HCT116 (cell line): ENCODE results near the gene TFF2. TPM values are rescaled to one million over a fixed set of nuclear protein-coding genes. Genes with fewer than 3 reads are reported as not detected.

Experiments used
- ATAC-seq: fragments of 200-7000 bp; cut with Tn5 transposase; 2 replicates; pipeline ENCODE4 v1.9.1; 2020; ENCODE audit warnings: mild to moderate bottlenecking, moderate library complexity
- BruUV-seq: library from RNA; stranded (reverse); fragments of 400-500 nt; replicated peaks from 2 replicates; lab custom pipeline; 2021; lab: Mats Ljungman, UMichigan
- CTCF ChIA-PET: fragments of 300-600 bp; sonication (Branson Sonifier 250); formaldehyde crosslinking; loops from one replicate; lab custom pipeline; 2021; ENCODE audit warnings: antibody characterized with exemption; lab: Charles Lee
- POLR2A ChIA-PET: fragments of 300-600, 350-600 bp; sonication (Branson Sonifier 250); formaldehyde crosslinking; loops from one replicate; lab custom pipeline; 2021; ENCODE audit warnings: antibody characterized with exemption; lab: Charles Lee
- RAD21 ChIA-PET, 2 experiments: fragments of 300-600 bp; sonication (Branson Sonifier 250); formaldehyde crosslinking; loops; one replicate each; lab custom pipeline; 2023; ENCODE audit warnings: low total read pairs in 2 of 2; ENCODE audit not compliant: uncharacterized antibody in 2 of 2, unreplicated experiment in 2 of 2, low non-redundant PET in 1 of 2; lab: Charles Lee
- DNase-seq: peaks from one replicate; pipeline ENCODE4 v3.0.0-alpha.2; 2010; ENCODE audit warnings: low read depth, low spot score
- H2AFZ ChIP-seq: fragments of 200-600 bp; shearing (Covaris generic), sonication (generic); 2 replicates; pipeline ENCODE4 v1.6.1; 2017; ENCODE audit warnings: low read depth, mixed run types, mixed read lengths, antibody characterized with exemption, low read length; ENCODE audit not compliant: poor library complexity, severe bottlenecking
- H3K27ac ChIP-seq: 2 replicates; pipeline ENCODE4 v1.5.1; 2012; ENCODE audit warnings: low read depth, low read length
- H3K27me3 ChIP-seq: fragments of 200-600 bp; sonication (generic); 2 replicates; pipeline ENCODE4 v1.6.1; 2016; ENCODE audit warnings: mixed run types, low read length, mixed read lengths; ENCODE audit not compliant: insufficient read depth
- H3K36me3 ChIP-seq, 2 experiments: fragments of 200-500 bp in 1 of 2; fragments of 200-600 bp in 1 of 2; sonication (Bioruptor generic) in 1 of 2; sonication (generic) in 1 of 2; 2 replicates each; pipeline versions ENCODE4 v1.5.1 to v1.6.1; 2014 to 2016; ENCODE audit warnings: low read length in 2 of 2, inconsistent platforms in 1 of 2, mixed read lengths in 1 of 2, mixed run types in 1 of 2; ENCODE audit not compliant: insufficient read depth in 2 of 2, control insufficient read depth in 1 of 2
- H3K4me1 ChIP-seq, 2 experiments: fragments of 200-600 bp in 1 of 2; sonication (generic) in 1 of 2; 2 replicates each; pipeline versions ENCODE4 v1.5.1 to v1.6.1; 2012 to 2017; ENCODE audit warnings: low read length in 2 of 2, inconsistent platforms in 1 of 2, mild to moderate bottlenecking in 1 of 2, mixed read lengths in 1 of 2, mixed run types in 1 of 2, moderate library complexity in 1 of 2; ENCODE audit not compliant: insufficient read depth in 2 of 2, control insufficient read depth in 1 of 2
- H3K4me2 ChIP-seq: fragments of 200-600 bp; sonication (generic); 2 replicates; pipeline ENCODE4 v1.6.1; 2017; ENCODE audit warnings: mixed run types, low read length, mixed read lengths
- H3K4me3 ChIP-seq, 2 experiments: fragments of 200-600 bp in 1 of 2; sonication (generic) in 1 of 2; replicated peaks in 1 of 2; 2 replicates each; pipeline ENCODE4 v1.5.1; 2011 to 2016; ENCODE audit warnings: low read length in 2 of 2, control low read depth in 1 of 2, low read depth in 1 of 2, mild to moderate bottlenecking in 1 of 2, mixed read lengths in 1 of 2, mixed run types in 1 of 2
- H3K79me2 ChIP-seq: fragments of 200-600 bp; sonication (generic); 2 replicates; pipeline ENCODE4 v1.6.1; 2017; ENCODE audit warnings: mild to moderate bottlenecking, mixed run types, low read length, moderate library complexity, mixed read lengths; ENCODE audit not compliant: insufficient read depth
- H3K9ac ChIP-seq: fragments of 200-600 bp; sonication (generic); 2 replicates; pipeline ENCODE4 v1.6.1; 2016; ENCODE audit warnings: low read length, mixed read lengths
- H3K9me2 ChIP-seq: fragments of 200-600 bp; sonication (generic), shearing (Covaris generic); 2 replicates; pipeline ENCODE4 v1.6.1; 2017; ENCODE audit warnings: mixed run types, mild to moderate bottlenecking, moderate library complexity; ENCODE audit not compliant: insufficient read depth
- H3K9me3 ChIP-seq, 2 experiments: fragments of 200-500 bp in 1 of 2; fragments of 200-600 bp in 1 of 2; sonication (Bioruptor generic) in 1 of 2; sonication (generic) in 1 of 2; 2 replicates each; pipeline ENCODE4 v1.6.1; 2014 to 2017; ENCODE audit warnings: low read length in 2 of 2, mixed read lengths in 2 of 2, inconsistent platforms in 1 of 2, low read depth in 1 of 2, mild to moderate bottlenecking in 1 of 2, mixed run types in 1 of 2, moderate library complexity in 1 of 2; ENCODE audit not compliant: control insufficient read depth in 1 of 2, insufficient read depth in 1 of 2
- H4K20me1 ChIP-seq: fragments of 200-600 bp; sonication (generic), shearing (Covaris generic); 2 replicates; pipeline ENCODE4 v1.6.1; 2017; ENCODE audit warnings: mixed run types, mild to moderate bottlenecking, moderate library complexity; ENCODE audit not compliant: insufficient read depth
- CBX3 ChIP-seq: IDR thresholded peaks from 2 replicates; pipeline ENCODE4 v1.6.1; 2012; ENCODE audit warnings: low read depth
- CEBPB ChIP-seq: IDR thresholded peaks from 2 replicates; pipeline ENCODE4 v1.6.1; 2012; ENCODE audit warnings: low read depth
- CTCF ChIP-seq, 3 experiments: fragments of 200-600 bp in 1 of 3; sonication (generic) in 1 of 3; IDR thresholded peaks in 2 of 3; conservative IDR thresholded peaks in 1 of 3; 2 replicates each; pipeline ENCODE4 v1.5.1; 2012 to 2017; ENCODE audit warnings: low read depth in 2 of 3, low read length in 2 of 3, antibody characterized with exemption in 1 of 3, borderline replicate concordance in 1 of 3, control low read depth in 1 of 3, mild to moderate bottlenecking in 1 of 3, mixed read lengths in 1 of 3, mixed run types in 1 of 3, moderate library complexity in 1 of 3; ENCODE audit not compliant: insufficient read depth in 1 of 3
- EZH2phosphoT487 ChIP-seq: fragments of 200-600 bp; IDR thresholded peaks from 2 replicates; pipeline ENCODE4 v1.6.1; 2018; ENCODE audit warnings: antibody characterized with exemption, borderline replicate concordance
- JUND ChIP-seq: IDR thresholded peaks from 2 replicates; pipeline ENCODE4 v1.6.1; 2012
- RAD21 ChIP-seq: IDR thresholded peaks from 2 replicates; pipeline ENCODE4 v1.6.1; 2012; ENCODE audit warnings: low read depth, mild to moderate bottlenecking
- SIN3A ChIP-seq: IDR thresholded peaks from 2 replicates; pipeline ENCODE4 v1.6.1; 2012; ENCODE audit warnings: low read depth
- SRF ChIP-seq: IDR thresholded peaks from 2 replicates; pipeline ENCODE4 v1.6.1; 2012; ENCODE audit warnings: low read depth
- TCF7L2 ChIP-seq: IDR thresholded peaks from 2 replicates; pipeline ENCODE4 v1.7.0; 2011; ENCODE audit warnings: borderline replicate concordance, inconsistent platforms; ENCODE audit not compliant: insufficient read depth, insufficient read length; ENCODE audit errors: extremely low read depth
- YY1 ChIP-seq: IDR thresholded peaks from 2 replicates; pipeline ENCODE4 v1.6.1; 2011; ENCODE audit warnings: low read length, low read depth, moderate library complexity, mild to moderate bottlenecking; ENCODE audit not compliant: insufficient replicate concordance; ENCODE audit errors: extremely low read depth
- ZBTB33 ChIP-seq: IDR thresholded peaks from 2 replicates; pipeline ENCODE4 v1.6.1; 2011; ENCODE audit warnings: mild to moderate bottlenecking, low read length, moderate library complexity; ENCODE audit not compliant: insufficient replicate concordance; ENCODE audit errors: extremely low read depth
- ZFX ChIP-seq: fragments of 450-650 bp; IDR thresholded peaks from 2 replicates; pipeline ENCODE4 v1.6.1; 2017
- ZNF274 ChIP-seq: fragments of 200-500 bp; sonication (Bioruptor generic); IDR thresholded peaks from 2 replicates; pipeline ENCODE4 v1.6.1; 2014; ENCODE audit warnings: mild to moderate bottlenecking, low read depth, low read length, inconsistent platforms
- intact Hi-C: fragments of 100-400 bp; cut with micrococcal nuclease; formaldehyde crosslinking; loops from 2 replicates; pipeline ENCODE4 v1.10.0; 2022
- total RNA-seq: library from RNA; stranded (reverse); gene quantifications from one replicate; pipeline ENCODE4 v1.2.1, GENCODE V29; 2021; ENCODE audit not compliant: unreplicated experiment
- TF ChIP-seq, protein P1 (sequence below): IDR thresholded peaks from 2 replicates; pipeline ENCODE4 v1.6.1; 2012
- TF ChIP-seq, protein P2 (sequence below): IDR thresholded peaks from 2 replicates; pipeline ENCODE4 v1.6.1; 2012; ENCODE audit warnings: low read depth
- TF ChIP-seq, protein P3 (sequence below): IDR thresholded peaks from 2 replicates; pipeline ENCODE4 v1.6.1; 2012

The TFF2 gene
- total RNA-seq, 1 experiment from 2014 or later, result not detected

- TF ChIP-seq ZFX (no peak), CTCF (IDR thresholded peaks at IDR 0.05 in 2 of 3, conservative IDR thresholded peaks at IDR 0.05 in 1 of 3; ENCODE audit: borderline replicate concordance in 1 of 3, insufficient read depth in 1 of 3, low read depth in 2 of 3, low read length in 2 of 3) (no peak), EZH2phosphoT487 (no peak), CBX3 (no peak), SRF (no peak), SIN3A (no peak), ZBTB33 (no peak), JUND (no peak), TCF7L2 (no peak), ZNF274 (no peak), YY1 (no peak), CEBPB (no peak), RAD21 (no peak)
- TF ChIP-seq, protein P1, sequence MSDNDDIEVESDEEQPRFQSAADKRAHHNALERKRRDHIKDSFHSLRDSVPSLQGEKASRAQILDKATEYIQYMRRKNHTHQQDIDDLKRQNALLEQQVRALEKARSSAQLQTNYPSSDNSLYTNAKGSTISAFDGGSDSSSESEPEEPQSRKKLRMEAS, result no peak
- TF ChIP-seq, protein P2, sequence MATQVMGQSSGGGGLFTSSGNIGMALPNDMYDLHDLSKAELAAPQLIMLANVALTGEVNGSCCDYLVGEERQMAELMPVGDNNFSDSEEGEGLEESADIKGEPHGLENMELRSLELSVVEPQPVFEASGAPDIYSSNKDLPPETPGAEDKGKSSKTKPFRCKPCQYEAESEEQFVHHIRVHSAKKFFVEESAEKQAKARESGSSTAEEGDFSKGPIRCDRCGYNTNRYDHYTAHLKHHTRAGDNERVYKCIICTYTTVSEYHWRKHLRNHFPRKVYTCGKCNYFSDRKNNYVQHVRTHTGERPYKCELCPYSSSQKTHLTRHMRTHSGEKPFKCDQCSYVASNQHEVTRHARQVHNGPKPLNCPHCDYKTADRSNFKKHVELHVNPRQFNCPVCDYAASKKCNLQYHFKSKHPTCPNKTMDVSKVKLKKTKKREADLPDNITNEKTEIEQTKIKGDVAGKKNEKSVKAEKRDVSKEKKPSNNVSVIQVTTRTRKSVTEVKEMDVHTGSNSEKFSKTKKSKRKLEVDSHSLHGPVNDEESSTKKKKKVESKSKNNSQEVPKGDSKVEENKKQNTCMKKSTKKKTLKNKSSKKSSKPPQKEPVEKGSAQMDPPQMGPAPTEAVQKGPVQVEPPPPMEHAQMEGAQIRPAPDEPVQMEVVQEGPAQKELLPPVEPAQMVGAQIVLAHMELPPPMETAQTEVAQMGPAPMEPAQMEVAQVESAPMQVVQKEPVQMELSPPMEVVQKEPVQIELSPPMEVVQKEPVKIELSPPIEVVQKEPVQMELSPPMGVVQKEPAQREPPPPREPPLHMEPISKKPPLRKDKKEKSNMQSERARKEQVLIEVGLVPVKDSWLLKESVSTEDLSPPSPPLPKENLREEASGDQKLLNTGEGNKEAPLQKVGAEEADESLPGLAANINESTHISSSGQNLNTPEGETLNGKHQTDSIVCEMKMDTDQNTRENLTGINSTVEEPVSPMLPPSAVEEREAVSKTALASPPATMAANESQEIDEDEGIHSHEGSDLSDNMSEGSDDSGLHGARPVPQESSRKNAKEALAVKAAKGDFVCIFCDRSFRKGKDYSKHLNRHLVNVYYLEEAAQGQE, result no peak
- TF ChIP-seq, protein P3, sequence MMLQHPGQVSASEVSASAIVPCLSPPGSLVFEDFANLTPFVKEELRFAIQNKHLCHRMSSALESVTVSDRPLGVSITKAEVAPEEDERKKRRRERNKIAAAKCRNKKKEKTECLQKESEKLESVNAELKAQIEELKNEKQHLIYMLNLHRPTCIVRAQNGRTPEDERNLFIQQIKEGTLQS, result no peak
- no peaks in the 10 kb centered on the region for H3K9me3 ChIP-seq
- H3K4me1 ChIP-seq, result peaks cover 0 to 5% of the 10 kb centered on the region in 2 experiments; a peak in 1 of 4 replicates
- no peaks in the 10 kb centered on the region for H4K20me1 ChIP-seq
- no peak overlapping the region for H2AFZ ChIP-seq
- ATAC-seq, result no peak
- no peak overlapping the region for H3K4me3 ChIP-seq
- intact Hi-C loops, result no loop called here
- no peak overlapping the region for H3K4me2 ChIP-seq
- H3K9ac ChIP-seq, result no peak overlapping the region
- H3K79me2 ChIP-seq, result no peaks in the 10 kb centered on the region
- DNase-seq, result no peak
- H3K9me2 ChIP-seq, result no peaks in the 10 kb centered on the region
- H3K27me3 ChIP-seq, result no peaks in the 10 kb centered on the region
- ChIA-PET RAD21 (no interaction called here), POLR2A (no interaction called here), CTCF (interaction anchor here (1.0 to 2.1 kb wide), 13 partner anchors 8 to 193 kb away, joined by 3 to 11 read pairs (median 6); no protein-coding TSS in a partner anchor)
- no TSS peak for BruUV-seq
- H3K36me3 ChIP-seq, result no peaks in the 10 kb centered on the region
- no peak overlapping the region for H3K27ac ChIP-seq
Measured at GRCh38 chr21:42310411-42311001, 40.3 kb downstream of the TFF2 start.
